Stomach (tissue), 9 donors: Measurements from ENCODE around the gene SYCP2L. TPM values are rescaled to one million over a fixed set of nuclear protein-coding genes. Genes with fewer than 3 reads are reported as not detected.

ENCODE experiments used
- DNase-seq, 2 donors: peaks; one replicate each; pipeline versions ENCODE4 v3.0.0 to v3.0.0-alpha.2; 2013 to 2019
- H3K27ac ChIP-seq, 5 donors: fragments of 200-600 bp in 4 of 5; sonication (generic) in 4 of 5; one replicate each; pipeline ENCODE4 v1.5.1; 2013 to 2019; ENCODE audit warnings: mild to moderate bottlenecking in 1 of 5, moderate library complexity in 1 of 5
- H3K27me3 ChIP-seq, 3 donors: fragments of 200-600 bp; sonication (generic); one replicate each; pipeline ENCODE4 v1.5.1; 2017 to 2019; ENCODE audit warnings: mixed run types in 1 of 3
- H3K36me3 ChIP-seq, 4 donors: fragments of 200-600 bp; sonication (generic); 1 replicate in 3 of 4; 2 replicates in 1 of 4; pipeline ENCODE4 v1.5.1; 2016 to 2019
- H3K4me1 ChIP-seq, 4 donors: fragments of 200-600 bp; sonication (generic); one replicate each; pipeline ENCODE4 v1.5.1; 2016 to 2019
- H3K4me3 ChIP-seq, 4 donors: fragments of 200-600 bp; sonication (generic) in 3 of 4; one replicate each; pipeline ENCODE4 v1.5.1; 2016 to 2019; ENCODE audit warnings: mild to moderate bottlenecking in 1 of 4
- H3K9me3 ChIP-seq, 4 donors: fragments of 200-600 bp; sonication (generic); one replicate each; pipeline ENCODE4 v1.5.1; 2016 to 2019
- EP300 ChIP-seq: sonication (generic); formaldehyde crosslinking; IDR thresholded peaks from one replicate; pipeline ENCODE4 v1.6.1; 2017; ENCODE audit warnings: antibody characterized with exemption
- POLR2A ChIP-seq, 4 donors: fragments of 450-650 bp; IDR thresholded peaks; one replicate each; pipeline ENCODE4 v1.6.1; 2016; ENCODE audit warnings: antibody characterized with exemption in 4 of 4, control low read depth in 2 of 4, mild to moderate bottlenecking in 1 of 4, moderate library complexity in 1 of 4
- POLR2AphosphoS5 ChIP-seq, 3 donors: sonication (generic); formaldehyde crosslinking; IDR thresholded peaks; one replicate each; pipeline ENCODE4 v1.6.1; 2016; ENCODE audit warnings: antibody characterized with exemption in 3 of 3
- WGBS, 5 donors: extraction: QIAGEN DNeasy Blood & Tissue Kit in 3 of 5; methylation state at CpG; one replicate each; pipeline versions ENCODE4 v1.1.5 to v1.1.7; 2013 to 2018; 5-methylcytosine and 5-hydroxymethylcytosine counted together
- intact Hi-C: fragments of 100-400 bp; cut with DNase I; formaldehyde crosslinking; loops from one replicate; pipeline ENCODE4 v1.15.1; 2023; ENCODE audit warnings: low total_unique reads
- polyA plus RNA-seq, 3 donors: library from polyadenylated mRNA; stranded (reverse); fragments of 200-250 nt; gene quantifications; one replicate each; pipeline ENCODE4 v1.2.3, GENCODE V29; 2013
- total RNA-seq, 5 donors: library from RNA; depleted of rRNA; stranded (reverse); fragments of >200 nt; gene quantifications; one replicate each; pipeline versions ENCODE4 v1.1.0 to v1.2.3, GENCODE V29; 2014 to 2016
- TF ChIP-seq, protein P1 (sequence below), 7 experiments: fragments of 450-650 bp in 4 of 7; fragments of 200-600 bp in 3 of 7; sonication (generic) in 3 of 7; IDR thresholded peaks; one replicate each; pipeline ENCODE4 v1.5.1; 2016 to 2019; ENCODE audit warnings: antibody characterized with exemption in 7 of 7, control low read depth in 2 of 7, mild to moderate bottlenecking in 1 of 7
- donor health status: healthy with polysubstance abuse.
- donor health status: Bipolar disorder and iron deficiency.
- donor health status: healthy.

The SYCP2L gene
- total and polyA plus RNA-seq, 8 donors: 0.15 to 2.6 (median 0.58) TPM; not detected in 5

DNA sequence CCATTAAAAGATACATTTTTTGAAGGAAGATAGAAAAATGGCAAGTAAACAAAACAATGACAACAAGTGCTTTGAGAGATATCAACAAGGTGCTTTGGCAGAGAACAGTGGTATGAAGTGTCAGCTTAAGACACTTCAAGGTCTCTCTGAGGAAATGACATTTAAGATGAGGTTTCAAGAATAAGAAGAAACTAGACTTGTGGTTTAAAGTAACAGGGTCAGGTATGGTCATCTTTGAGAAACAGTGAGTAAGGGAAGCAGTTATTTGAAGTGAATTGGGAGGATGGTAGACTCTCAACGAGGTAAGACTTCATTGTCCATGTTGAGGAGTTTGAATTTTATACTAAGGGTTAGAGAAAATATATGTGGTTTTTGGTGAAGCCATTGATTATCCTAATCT, 77.8 kb downstream of the SYCP2L start:
- intact Hi-C loops: no loop called here
- Histone ChIP-seq H3K36me3 (no peaks in the 10 kb centered on the region), H3K27ac (no peak overlapping the region), H3K9me3 (peaks cover 0 to 20% (median 9%) of the 10 kb centered on the region in 4 donors), H3K4me3 (no peak overlapping the region), H3K27me3 (no peaks in the 10 kb centered on the region), H3K4me1 (no peaks in the 10 kb centered on the region)
- TF ChIP-seq POLR2AphosphoS5 (IDR thresholded peaks at IDR 0.05): no peak
- no peak for TF ChIP-seq EP300
- TF ChIP-seq, protein P1, sequence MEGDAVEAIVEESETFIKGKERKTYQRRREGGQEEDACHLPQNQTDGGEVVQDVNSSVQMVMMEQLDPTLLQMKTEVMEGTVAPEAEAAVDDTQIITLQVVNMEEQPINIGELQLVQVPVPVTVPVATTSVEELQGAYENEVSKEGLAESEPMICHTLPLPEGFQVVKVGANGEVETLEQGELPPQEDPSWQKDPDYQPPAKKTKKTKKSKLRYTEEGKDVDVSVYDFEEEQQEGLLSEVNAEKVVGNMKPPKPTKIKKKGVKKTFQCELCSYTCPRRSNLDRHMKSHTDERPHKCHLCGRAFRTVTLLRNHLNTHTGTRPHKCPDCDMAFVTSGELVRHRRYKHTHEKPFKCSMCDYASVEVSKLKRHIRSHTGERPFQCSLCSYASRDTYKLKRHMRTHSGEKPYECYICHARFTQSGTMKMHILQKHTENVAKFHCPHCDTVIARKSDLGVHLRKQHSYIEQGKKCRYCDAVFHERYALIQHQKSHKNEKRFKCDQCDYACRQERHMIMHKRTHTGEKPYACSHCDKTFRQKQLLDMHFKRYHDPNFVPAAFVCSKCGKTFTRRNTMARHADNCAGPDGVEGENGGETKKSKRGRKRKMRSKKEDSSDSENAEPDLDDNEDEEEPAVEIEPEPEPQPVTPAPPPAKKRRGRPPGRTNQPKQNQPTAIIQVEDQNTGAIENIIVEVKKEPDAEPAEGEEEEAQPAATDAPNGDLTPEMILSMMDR (IDR thresholded peaks at IDR 0.05): no peak
- TF ChIP-seq POLR2A (IDR thresholded peaks at IDR 0.05): no peak
- 76 to 80% (median 76%) methylated on average over 1 of the region's 1 CpG for WGBS, 5 donors
- no peak for DNase-seq

DNA sequence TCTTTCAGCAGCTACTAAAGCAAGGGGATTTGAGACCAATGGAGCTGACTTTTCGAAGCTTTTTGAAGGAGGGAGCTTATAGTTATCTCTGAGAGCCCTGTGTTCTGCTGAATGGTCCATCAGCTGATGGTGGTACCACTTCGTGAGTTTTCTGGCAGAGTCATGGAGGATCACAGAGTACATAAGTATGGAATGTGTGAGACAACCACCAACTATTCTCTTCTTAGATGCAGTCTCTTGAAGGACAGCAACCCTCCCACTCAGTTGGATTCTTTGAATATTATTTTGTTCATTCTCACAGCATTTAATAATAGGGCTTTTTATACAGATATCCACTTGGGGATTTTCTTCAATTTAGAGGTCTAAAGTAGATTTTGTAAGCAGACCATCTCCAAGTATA, 81.9 kb downstream of the SYCP2L start:
- H3K27me3 ChIP-seq: no peaks in the 10 kb centered on the region
- H3K4me3 ChIP-seq: no peak overlapping the region
- peaks cover 0 to 20% (median 9%) of the 10 kb centered on the region in 4 donors for H3K9me3 ChIP-seq
- no peak for TF ChIP-seq POLR2A (IDR thresholded peaks at IDR 0.05)
- TF ChIP-seq, protein P1 (IDR thresholded peaks at IDR 0.05): no peak
- TF ChIP-seq POLR2AphosphoS5 (IDR thresholded peaks at IDR 0.05): no peak
- no peak for TF ChIP-seq EP300
- H3K27ac ChIP-seq: no peak overlapping the region
- DNase-seq: no peak
- H3K4me1 ChIP-seq: no peaks in the 10 kb centered on the region
- H3K36me3 ChIP-seq: no peaks in the 10 kb centered on the region
- intact Hi-C loops: no loop called here
- 65 to 77% (median 73%) methylated on average over 2 of the region's 2 CpGs for WGBS, 5 donors

DNA sequence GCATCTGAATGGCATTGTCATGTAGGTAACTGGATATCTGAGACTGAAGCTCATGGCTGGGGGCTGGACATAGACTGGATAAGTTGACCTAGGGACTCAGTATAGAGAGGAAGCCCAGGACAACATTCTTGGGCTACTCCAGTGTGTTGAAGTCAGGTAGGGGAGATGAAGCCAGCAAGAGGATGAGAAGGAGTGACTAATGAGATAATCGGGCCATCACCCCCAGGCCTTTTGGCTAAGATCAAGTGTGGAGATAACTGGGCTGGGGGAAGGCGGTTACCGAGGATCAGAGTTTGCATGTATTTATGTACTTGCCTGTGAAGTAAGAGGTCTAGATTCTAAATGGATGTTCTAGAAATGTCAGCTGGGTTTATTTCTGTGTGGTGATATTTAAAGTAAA, 83.9 kb downstream of the SYCP2L start:
- H3K36me3 ChIP-seq: no peaks in the 10 kb centered on the region
- 82 to 95% (median 90%) methylated on average over 3 of the region's 3 CpGs for WGBS, 5 donors
- no peaks in the 10 kb centered on the region for H3K27me3 ChIP-seq
- no peak overlapping the region for H3K27ac ChIP-seq
- intact Hi-C loops: no loop called here
- H3K9me3 ChIP-seq: peaks cover 0 to 18% (median 7%) of the 10 kb centered on the region in 4 donors
- no peaks in the 10 kb centered on the region for H3K4me1 ChIP-seq
- no peak overlapping the region for H3K4me3 ChIP-seq
- TF ChIP-seq EP300 (no peak), POLR2AphosphoS5 (IDR thresholded peaks at IDR 0.05) (no peak), POLR2A (IDR thresholded peaks at IDR 0.05) (no peak)
- TF ChIP-seq, protein P1 (IDR thresholded peaks at IDR 0.05): no peak
- no peak for DNase-seq

DNA sequence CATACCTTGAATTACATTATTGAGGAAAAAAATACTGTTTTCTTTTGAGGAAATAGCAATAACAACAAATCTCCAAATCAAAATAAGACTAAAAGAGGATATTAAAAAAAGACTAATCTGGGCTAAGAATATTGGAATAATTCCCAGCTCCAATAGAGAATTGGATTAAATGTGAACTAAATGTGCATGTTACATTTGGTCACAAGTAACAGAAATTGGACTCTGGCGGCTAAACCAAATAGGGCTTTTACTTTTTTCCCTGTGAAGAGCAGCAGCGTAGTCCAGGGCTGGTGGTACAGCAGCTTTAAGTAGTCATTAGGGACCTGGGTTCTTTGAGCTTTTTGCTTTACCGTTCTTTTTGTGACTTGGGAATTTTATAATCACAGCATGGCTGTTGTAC, 85.3 kb downstream of the SYCP2L start:
- H3K9me3 ChIP-seq: peaks cover 0 to 9% (median 0%) of the 10 kb centered on the region in 4 donors
- intact Hi-C loops: no loop called here
- 83 to 92% (median 88%) methylated on average over 3 of the region's 3 CpGs for WGBS, 5 donors
- DNase-seq: no peak
- H3K4me1 ChIP-seq: no peaks in the 10 kb centered on the region
- no peaks in the 10 kb centered on the region for H3K27me3 ChIP-seq
- no peak overlapping the region for H3K27ac ChIP-seq
- H3K36me3 ChIP-seq: no peaks in the 10 kb centered on the region
- TF ChIP-seq EP300 (no peak), POLR2AphosphoS5 (IDR thresholded peaks at IDR 0.05) (no peak), POLR2A (IDR thresholded peaks at IDR 0.05) (no peak)
- TF ChIP-seq, protein P1 (IDR thresholded peaks at IDR 0.05): no peak
- no peak overlapping the region for H3K4me3 ChIP-seq
